Measurements from ENCODE around the gene WFDC1.
A peak's percentile ranks its signal among the peaks of the same experiment; 100 is the strongest.

GRCh38 chr16:84277244-84277823 is 17.3 kb upstream of the WFDC1 start:
- TF ChIP-seq CTCF (IDR thresholded peaks at IDR 0.05) (peak; percentile 82 to 93 (median 88)), EP300 (IDR thresholded peaks at IDR 0.05) (no peak)

All from sigmoid colon (tissue), 4 donors.